Measurements from ENCODE around the gene PPP2R2B. TPM values are rescaled to one million over a fixed set of nuclear protein-coding genes. Genes with fewer than 3 reads are reported as not detected.
"Not testable (repeated sequence)": the region's sequence is repeated elsewhere in the genome, so short reads cannot be mapped to it uniquely, and the experiment has no call there.

The PPP2R2B gene
- polyA plus RNA-seq, 3 donors, result 0.08 TPM; not detected in 2

GRCh38 chr5:146618434-146618833 is 260.1 kb downstream of the PPP2R2B start:
- no peak overlapping the region for H3K27ac ChIP-seq (ENCODE audit: low read depth in 1 of 2, low read length in 2 of 2)
- H3K79me2 ChIP-seq (ENCODE audit: insufficient read depth, low read length), result no peaks in the 10 kb centered on the region
- H3K27ac Mint-ChIP-seq, result no peak overlapping the region
- WGBS (ENCODE audit: insufficient coverage), result 85% methylated on average over 4 of the region's 6 CpGs
- no peak overlapping the region for H2AFZ ChIP-seq (ENCODE audit: insufficient read depth, low read depth, low read length, poor library complexity, severe bottlenecking)
- intact Hi-C loops (cut with micrococcal nuclease), result no loop called here
- H3K36me3 ChIP-seq (replicated peaks in 1 of 2; ENCODE audit: control insufficient read depth in 1 of 2, insufficient read depth in 2 of 2, low read length in 2 of 2), result no peaks in the 10 kb centered on the region
- H3K27me3 ChIP-seq (ENCODE audit: control insufficient read depth in 2 of 2, insufficient read depth in 2 of 2, low read length in 2 of 2), result no peaks in the 10 kb centered on the region
- no peak overlapping the region for H3K4me2 ChIP-seq (replicated peaks; ENCODE audit: extremely low read depth, low read length, poor library complexity, severe bottlenecking)
- no peak for DNase-seq
- no peaks in the 10 kb centered on the region for H3K4me1 Mint-ChIP-seq
- TF ChIP-seq CTCF (IDR thresholded peaks at IDR 0.05), result no peak
- peaks cover 0 to 4% (median 0%) of the 10 kb centered on the region in 7 donors for H3K9me3 Mint-ChIP-seq
- H3K36me3 Mint-ChIP-seq, result no peaks in the 10 kb centered on the region
- H3K4me3 Mint-ChIP-seq, result no peak overlapping the region
- H3K4me1 ChIP-seq (ENCODE audit: control insufficient read depth in 1 of 2, insufficient read depth in 2 of 2, low read length in 2 of 2), result no peaks in the 10 kb centered on the region
- H4K20me1 ChIP-seq (ENCODE audit: insufficient read depth, low read length), result no peaks in the 10 kb centered on the region
- no peaks in the 10 kb centered on the region for H3K9me3 ChIP-seq (replicated peaks in 1 of 2; ENCODE audit: control insufficient read depth in 1 of 2, insufficient read depth in 1 of 2, low read length in 2 of 2)
- H3K4me3 ChIP-seq (replicated peaks in 1 of 3; ENCODE audit: low read depth in 2 of 3, low read length in 3 of 3), result no peak overlapping the region
- H3K9ac ChIP-seq (ENCODE audit: insufficient read depth, low read length, poor library complexity, severe bottlenecking), result no peak overlapping the region
- peaks cover 0 to 3% (median 1%) of the 10 kb centered on the region in 3 donors for H3K27me3 Mint-ChIP-seq (ENCODE audit: low read depth in 3 of 3)

- H2AFZ ChIP-seq (ENCODE audit: insufficient read depth, low read depth, low read length, poor library complexity, severe bottlenecking); DNase-seq; H3K4me1 Mint-ChIP-seq; H3K36me3 ChIP-seq (replicated peaks in 1 of 2; ENCODE audit: control insufficient read depth in 1 of 2, insufficient read depth in 2 of 2, low read length in 2 of 2); H3K4me2 ChIP-seq (replicated peaks; ENCODE audit: extremely low read depth, low read length, poor library complexity, severe bottlenecking); H3K4me3 Mint-ChIP-seq; H3K4me3 ChIP-seq (replicated peaks in 1 of 3; ENCODE audit: low read depth in 2 of 3, low read length in 3 of 3); H3K9ac ChIP-seq (ENCODE audit: insufficient read depth, low read length, poor library complexity, severe bottlenecking); intact Hi-C loops (cut with micrococcal nuclease); H3K36me3 Mint-ChIP-seq; H3K27me3 Mint-ChIP-seq (ENCODE audit: low read depth in 3 of 3); H3K79me2 ChIP-seq (ENCODE audit: insufficient read depth, low read length); H3K4me1 ChIP-seq (ENCODE audit: control insufficient read depth in 1 of 2, insufficient read depth in 2 of 2, low read length in 2 of 2); H3K27me3 ChIP-seq (ENCODE audit: control insufficient read depth in 2 of 2, insufficient read depth in 2 of 2, low read length in 2 of 2); H3K27ac ChIP-seq (ENCODE audit: low read depth in 1 of 2, low read length in 2 of 2); H3K27ac Mint-ChIP-seq; H4K20me1 ChIP-seq (ENCODE audit: insufficient read depth, low read length); H3K9me3 ChIP-seq (replicated peaks in 1 of 2; ENCODE audit: control insufficient read depth in 1 of 2, insufficient read depth in 1 of 2, low read length in 2 of 2): not testable (repeated sequence)
- WGBS (ENCODE audit: insufficient coverage), result no CpG with 5 or more reads among the region's 17 CpGs
- H3K9me3 Mint-ChIP-seq, result peaks cover 3 to 12% (median 7%) of the 10 kb centered on the region in 7 donors
Measured at GRCh38 chr5:146609731-146610130, 268.8 kb downstream of the PPP2R2B start.
